B cell (primary cell): ENCODE results near the gene POU3F4.

Source experiments
- CTCF ChIP-seq: fragments of 200-600 bp; IDR thresholded peaks from one replicate; pipeline ENCODE4 v1.8.0; 2022; ENCODE audit warnings: antibody characterized with exemption, mild to moderate bottlenecking
- EZH2 ChIP-seq: IDR thresholded peaks from 2 replicates; pipeline ENCODE4 v1.6.1; 2012; ENCODE audit warnings: borderline replicate concordance, low read depth, mild to moderate bottlenecking, moderate library complexity, low read length; ENCODE audit not compliant: insufficient read depth, poor library complexity, severe bottlenecking

DNA sequence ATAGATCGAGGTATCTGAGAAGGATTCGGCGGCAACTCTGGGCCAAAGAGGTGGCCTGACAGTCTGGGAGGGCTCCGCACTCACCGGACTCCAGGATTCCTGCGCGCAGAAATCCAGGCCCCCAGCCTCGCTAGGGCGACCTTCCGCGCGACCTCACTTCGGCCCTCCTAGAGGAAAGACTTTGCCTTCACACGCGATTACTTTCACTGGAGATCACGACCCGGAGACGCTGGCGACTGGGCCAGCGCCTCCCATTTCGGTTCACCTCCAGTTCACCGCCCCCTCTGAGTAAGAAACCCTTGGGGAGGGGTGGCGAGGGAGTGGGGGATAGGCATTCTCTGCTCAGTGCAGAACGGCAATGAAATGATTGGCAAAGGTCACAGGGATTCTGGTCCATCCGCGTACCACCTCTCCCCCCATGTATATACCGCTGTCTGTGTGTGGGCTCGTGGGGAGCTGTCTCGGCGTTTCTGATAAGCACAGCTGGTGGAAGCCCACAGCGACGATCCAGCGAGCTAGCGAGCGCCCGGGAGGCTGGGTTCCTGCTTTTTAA, 2.5 kb downstream of the POU3F4 start:
- no peak for TF ChIP-seq CTCF
- TF ChIP-seq EZH2: no peak
